K562 (cell line): ENCODE data around the gene NPAS2.

Source experiments
- BRCA1 ChIP-seq, 2 experiments: fragments of 450-650 bp in 1 of 2; sonication (generic) in 1 of 2; formaldehyde crosslinking in 1 of 2; IDR thresholded peaks; 2 replicates each; pipeline versions ENCODE4 v1.5.0 to v1.6.1; 2017 to 2020; ENCODE audit warnings: mild to moderate bottlenecking in 1 of 2, missing genetic modification reagents in 1 of 2
- REST ChIP-seq, 2 experiments: fragments of 450-650 bp; formaldehyde crosslinking in 1 of 2; IDR thresholded peaks; 2 replicates each; pipeline versions ENCODE4 v1.4.0 to v1.6.1; 2014 to 2020; ENCODE audit warnings: mild to moderate bottlenecking in 2 of 2, borderline replicate concordance in 1 of 2, low read depth in 1 of 2
- SNAPC5 ChIP-seq: fragments of 250-450 bp; sonication (Bioruptor Pico); IDR thresholded peaks from 2 replicates; pipeline ENCODE4 v1.8.0; 2021; ENCODE audit warnings: moderate library complexity, mild to moderate bottlenecking, inconsistent platforms
- TF ChIP-seq, protein P1 (sequence below), 3 experiments: IDR thresholded peaks in 2 of 3; conservative IDR thresholded peaks in 1 of 3; 2 replicates each; pipeline ENCODE4 v1.5.1; 2011 to 2012; ENCODE audit warnings: low read length in 3 of 3, mild to moderate bottlenecking in 3 of 3, control low read depth in 2 of 3, improper control_type of control experiment in 1 of 3, inconsistent platforms in 1 of 3, low read depth in 1 of 3, mixed read lengths in 1 of 3, moderate library complexity in 1 of 3; ENCODE audit not compliant: insufficient read depth in 2 of 3

- TF ChIP-seq, protein P1, sequence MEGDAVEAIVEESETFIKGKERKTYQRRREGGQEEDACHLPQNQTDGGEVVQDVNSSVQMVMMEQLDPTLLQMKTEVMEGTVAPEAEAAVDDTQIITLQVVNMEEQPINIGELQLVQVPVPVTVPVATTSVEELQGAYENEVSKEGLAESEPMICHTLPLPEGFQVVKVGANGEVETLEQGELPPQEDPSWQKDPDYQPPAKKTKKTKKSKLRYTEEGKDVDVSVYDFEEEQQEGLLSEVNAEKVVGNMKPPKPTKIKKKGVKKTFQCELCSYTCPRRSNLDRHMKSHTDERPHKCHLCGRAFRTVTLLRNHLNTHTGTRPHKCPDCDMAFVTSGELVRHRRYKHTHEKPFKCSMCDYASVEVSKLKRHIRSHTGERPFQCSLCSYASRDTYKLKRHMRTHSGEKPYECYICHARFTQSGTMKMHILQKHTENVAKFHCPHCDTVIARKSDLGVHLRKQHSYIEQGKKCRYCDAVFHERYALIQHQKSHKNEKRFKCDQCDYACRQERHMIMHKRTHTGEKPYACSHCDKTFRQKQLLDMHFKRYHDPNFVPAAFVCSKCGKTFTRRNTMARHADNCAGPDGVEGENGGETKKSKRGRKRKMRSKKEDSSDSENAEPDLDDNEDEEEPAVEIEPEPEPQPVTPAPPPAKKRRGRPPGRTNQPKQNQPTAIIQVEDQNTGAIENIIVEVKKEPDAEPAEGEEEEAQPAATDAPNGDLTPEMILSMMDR (IDR thresholded peaks at IDR 0.05 in 2 of 3, conservative IDR thresholded peaks at IDR 0.05 in 1 of 3; ENCODE audit: insufficient read depth in 2 of 3, low read depth in 1 of 3, low read length in 3 of 3), result no peak
- TF ChIP-seq REST (IDR thresholded peaks at IDR 0.05; ENCODE audit: borderline replicate concordance) (no peak), REST (CRISPR knock-in tag; IDR thresholded peaks at IDR 0.05; ENCODE audit: low read depth) (no peak), SNAPC5 (CRISPR knock-in tag) (no peak), BRCA1 (IDR thresholded peaks at IDR 0.05) (no peak), BRCA1 (CRISPR knock-in tag; IDR thresholded peaks at IDR 0.05) (no peak)
Measured at GRCh38 chr2:101014264-101014857, 194.4 kb downstream of the NPAS2 start.
